ENCODE data around the gene MRPL51. TPM values are rescaled to one million over a fixed set of nuclear protein-coding genes. Genes with fewer than 3 reads are reported as not detected.

MRPL51 gene
- total and polyA plus RNA-seq, 10 of the 15 experiments (the other 5 are each of a cell fraction or from before 2014, with no cell fraction given): 137 to 1,202 (median 267) TPM

DNA sequence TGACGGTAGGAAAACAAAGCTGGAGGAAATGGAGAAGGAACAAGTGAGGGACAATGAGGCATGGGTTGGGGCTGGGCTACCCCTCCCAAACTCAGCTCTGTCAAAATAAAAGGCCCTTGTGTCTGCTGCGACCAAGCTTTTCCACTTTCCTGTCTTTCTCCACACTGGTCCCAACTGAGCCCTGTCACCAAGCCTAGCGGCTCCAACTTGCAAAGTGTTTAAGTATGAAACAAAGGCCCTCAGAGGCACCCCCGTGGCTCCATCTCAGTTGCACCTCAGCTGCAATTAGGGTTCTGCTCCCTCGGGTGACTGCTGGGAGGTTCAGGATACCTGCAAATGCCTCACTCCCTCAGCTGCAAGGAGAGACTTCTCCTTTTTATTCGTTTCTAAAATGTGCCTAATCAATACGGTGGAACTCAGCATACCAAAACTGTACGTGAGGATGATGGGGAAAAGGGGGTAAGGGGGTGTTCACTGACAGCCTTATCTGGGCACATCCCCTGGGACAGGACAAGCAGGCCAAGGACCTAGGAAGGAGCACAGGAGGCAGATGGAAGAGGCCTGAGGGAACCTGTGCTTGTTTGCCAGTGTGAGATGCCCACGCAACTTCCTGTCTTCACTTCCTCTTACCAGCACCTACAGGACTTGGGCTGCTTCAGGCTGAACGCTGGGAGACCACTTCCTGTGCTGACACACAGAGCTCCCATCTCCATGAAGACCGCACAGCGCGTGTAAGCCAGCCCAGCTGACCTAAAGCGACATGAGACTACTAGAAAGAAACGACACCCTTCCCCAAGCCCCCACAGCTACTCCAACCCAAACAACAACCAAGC lies 31.4 kb downstream of the MRPL51 start (continued):
- TF ChIP-seq, protein P1, sequence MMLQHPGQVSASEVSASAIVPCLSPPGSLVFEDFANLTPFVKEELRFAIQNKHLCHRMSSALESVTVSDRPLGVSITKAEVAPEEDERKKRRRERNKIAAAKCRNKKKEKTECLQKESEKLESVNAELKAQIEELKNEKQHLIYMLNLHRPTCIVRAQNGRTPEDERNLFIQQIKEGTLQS (IDR thresholded peaks at IDR 0.05; ENCODE audit: borderline replicate concordance, extremely low read depth, low read depth, low read length): no peak
- no peak for TF ChIP-seq ZNF24 (IDR thresholded peaks at IDR 0.05)
- no peak for TF ChIP-seq NRF1 (conservative IDR thresholded peaks at IDR 0.05; ENCODE audit: low read depth, low read length)
- peak; percentile 72; the same call in 1 of the 2 replicates for TF ChIP-seq TAF1 (IDR thresholded peaks at IDR 0.05; ENCODE audit: borderline replicate concordance, low read depth, low read length)
- peak; percentile 21 for TF ChIP-seq SMARCA5 (IDR thresholded peaks at IDR 0.05)
- TF ChIP-seq POLR2A (IDR thresholded peaks at IDR 0.05; ENCODE audit: low read depth, low read length): peak; percentile 72
- no peak for TF ChIP-seq CEBPB (IDR thresholded peaks at IDR 0.05; ENCODE audit: borderline replicate concordance in 1 of 2, low read depth in 2 of 2, low read length in 2 of 2)
- peak; percentile 83; the same call in 1 of the 2 replicates for TF ChIP-seq GABPA (IDR thresholded peaks at IDR 0.05; ENCODE audit: low read depth)
- peak; percentile 89 for TF ChIP-seq IRF4 (IDR thresholded peaks at IDR 0.05; ENCODE audit: low read depth, low read length)
- no peak for TF ChIP-seq KAT2A (conservative IDR thresholded peaks at IDR 0.05; ENCODE audit: control insufficient read depth, low read depth, low read length)
- TF ChIP-seq NFYA (IDR thresholded peaks at IDR 0.05; ENCODE audit: borderline replicate concordance, low read depth, low read length): no peak
- no peak for TF ChIP-seq KLF5 (IDR thresholded peaks at IDR 0.05; ENCODE audit: partially characterized antibody)
- TF ChIP-seq, protein P2, sequence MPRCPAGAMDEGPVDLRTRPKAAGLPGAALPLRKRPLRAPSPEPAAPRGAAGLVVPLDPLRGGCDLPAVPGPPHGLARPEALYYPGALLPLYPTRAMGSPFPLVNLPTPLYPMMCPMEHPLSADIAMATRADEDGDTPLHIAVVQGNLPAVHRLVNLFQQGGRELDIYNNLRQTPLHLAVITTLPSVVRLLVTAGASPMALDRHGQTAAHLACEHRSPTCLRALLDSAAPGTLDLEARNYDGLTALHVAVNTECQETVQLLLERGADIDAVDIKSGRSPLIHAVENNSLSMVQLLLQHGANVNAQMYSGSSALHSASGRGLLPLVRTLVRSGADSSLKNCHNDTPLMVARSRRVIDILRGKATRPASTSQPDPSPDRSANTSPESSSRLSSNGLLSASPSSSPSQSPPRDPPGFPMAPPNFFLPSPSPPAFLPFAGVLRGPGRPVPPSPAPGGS (IDR thresholded peaks at IDR 0.05; ENCODE audit: borderline replicate concordance, insufficient read depth, low read depth, low read length, poor library complexity, severe bottlenecking): peak; percentile 69
- TF ChIP-seq MTA3 (IDR thresholded peaks at IDR 0.05; ENCODE audit: borderline replicate concordance, low read length): no peak; the same call in 1 of the 2 replicates
- no peak for TF ChIP-seq ZNF622 (IDR thresholded peaks at IDR 0.05)
- no peak for TF ChIP-seq TCF7 (IDR thresholded peaks at IDR 0.05; ENCODE audit: borderline replicate concordance)
- TF ChIP-seq CBFB (IDR thresholded peaks at IDR 0.05; ENCODE audit: low read depth): peak; percentile 86
- no peak for TF ChIP-seq RELA (IDR thresholded peaks at IDR 0.05; ENCODE audit: borderline replicate concordance, partially characterized antibody)
- 0 out of 2 replicates have a peak, but pooled peaks have one; percentile 52 for TF ChIP-seq RCOR1 (conservative IDR thresholded peaks at IDR 0.05; ENCODE audit: low read depth, low read length)
- TF ChIP-seq LARP7 (IDR thresholded peaks at IDR 0.05): no peak; the same call in 1 of the 2 replicates
- no peak for TF ChIP-seq CHD4 (IDR thresholded peaks at IDR 0.05)

Data from GM12878 (cell line).